Ishikawa (cell line): Measurements from ENCODE around the gene ZNF608.

ENCODE experiments used
- CEBPB ChIP-seq: IDR thresholded peaks from 2 replicates; pipeline ENCODE4 v1.6.1; 2012
- CREB1 ChIP-seq: IDR thresholded peaks from 2 replicates; pipeline ENCODE4 v1.6.1; 2012; ENCODE audit warnings: low read depth
- EGR1 ChIP-seq: IDR thresholded peaks from 2 replicates; pipeline ENCODE4 v1.6.1; 2012
- EP300 ChIP-seq: IDR thresholded peaks from 2 replicates; pipeline ENCODE4 v1.6.1; 2012; ENCODE audit warnings: borderline replicate concordance
- FOXM1 ChIP-seq: IDR thresholded peaks from 2 replicates; pipeline ENCODE4 v1.6.1; 2012; ENCODE audit warnings: low read depth, borderline replicate concordance
- MAX ChIP-seq: IDR thresholded peaks from 2 replicates; pipeline ENCODE4 v1.6.1; 2012
- NFIC ChIP-seq: IDR thresholded peaks from 2 replicates; pipeline ENCODE4 v1.6.1; 2012
- RAD21 ChIP-seq: IDR thresholded peaks from 2 replicates; pipeline ENCODE4 v1.6.1; 2012; ENCODE audit warnings: low read depth
- REST ChIP-seq: IDR thresholded peaks from 2 replicates; pipeline ENCODE4 v1.6.1; 2012; ENCODE audit warnings: low read depth, mild to moderate bottlenecking
- TAF1 ChIP-seq: IDR thresholded peaks from 2 replicates; pipeline ENCODE4 v1.6.1; 2012; ENCODE audit warnings: low read depth, mild to moderate bottlenecking
- TCF12 ChIP-seq: IDR thresholded peaks from 2 replicates; pipeline ENCODE4 v1.6.1; 2012; ENCODE audit warnings: low read depth
- TEAD4 ChIP-seq: IDR thresholded peaks from 2 replicates; pipeline ENCODE4 v1.6.1; 2012
- USF1 ChIP-seq: IDR thresholded peaks from 2 replicates; pipeline ENCODE4 v1.6.1; 2012
- YY1 ChIP-seq: IDR thresholded peaks from 2 replicates; pipeline ENCODE4 v1.6.1; 2012; ENCODE audit warnings: low read depth
- ZBTB7A ChIP-seq: IDR thresholded peaks from 2 replicates; pipeline ENCODE4 v1.6.1; 2012; ENCODE audit warnings: low read depth

Gene ZNF608

GRCh38 chr5:124755041-124755440 is 8.6 kb upstream of the ZNF608 start:
- TF ChIP-seq REST (no peak), EGR1 (no peak), TCF12 (no peak), CEBPB (no peak), FOXM1 (no peak), RAD21 (no peak), USF1 (no peak), CREB1 (no peak), ZBTB7A (no peak), MAX (no peak), TEAD4 (no peak), YY1 (no peak), NFIC (no peak), TAF1 (no peak)

- TF ChIP-seq FOXM1 (no peak), REST (no peak), YY1 (no peak), TEAD4 (no peak), RAD21 (no peak), CEBPB (no peak), ZBTB7A (no peak), CREB1 (no peak), USF1 (no peak), TAF1 (no peak), TCF12 (no peak), MAX (no peak), EP300 (no peak), EGR1 (no peak)
Observed at GRCh38 chr5:124754206-124754927, 7.9 kb upstream of the ZNF608 start.

- no peak for TF ChIP-seq ZBTB7A
- no peak for TF ChIP-seq EP300
- TF ChIP-seq EGR1, result no peak
- no peak for TF ChIP-seq TAF1
- TF ChIP-seq TCF12, result no peak
- TF ChIP-seq REST, result no peak
- no peak for TF ChIP-seq CEBPB
- TF ChIP-seq MAX, result no peak
- TF ChIP-seq USF1, result no peak
- TF ChIP-seq FOXM1, result no peak
- no peak for TF ChIP-seq CREB1
Observed at GRCh38 chr5:124752854-124753720, 6.6 kb upstream of the ZNF608 start.
